ENCODE data around the gene SEC14L1.
"Not testable (repeated sequence)": the region's sequence is repeated elsewhere in the genome, so short reads cannot be mapped to it uniquely, and the experiment has no call there.

SEC14L1 gene

DNA sequence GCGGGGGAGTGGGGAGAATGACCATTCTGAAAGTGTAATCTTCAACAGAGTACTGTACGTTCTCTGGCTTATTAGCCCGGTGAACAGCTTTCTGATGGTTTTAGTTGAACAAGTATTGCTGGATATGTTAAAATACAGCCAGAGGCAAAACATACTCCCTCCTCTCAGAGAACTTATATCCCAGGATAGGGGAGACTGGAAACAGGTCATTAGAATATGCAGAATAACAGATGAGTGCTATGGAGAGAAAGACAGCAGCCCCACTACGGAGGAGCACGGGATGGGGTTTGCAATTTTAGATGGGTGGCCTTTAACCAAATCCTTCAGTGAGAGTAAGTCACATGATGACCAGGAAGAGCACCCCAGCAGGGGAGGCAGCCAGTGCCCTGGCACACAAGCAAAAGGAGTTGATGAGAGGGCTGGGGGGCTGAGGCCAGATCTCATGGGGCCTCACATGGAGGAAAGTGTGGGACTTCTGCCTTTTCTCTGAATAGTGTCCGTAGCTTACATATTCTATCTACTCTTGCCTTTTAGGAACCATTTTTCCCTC, 43.1 kb upstream of the SEC14L1 start:
- no peaks in the 10 kb centered on the region for H3K27me3 ChIP-seq (ENCODE audit: insufficient read depth, poor library complexity, severe bottlenecking)
- TF ChIP-seq, protein P1, sequence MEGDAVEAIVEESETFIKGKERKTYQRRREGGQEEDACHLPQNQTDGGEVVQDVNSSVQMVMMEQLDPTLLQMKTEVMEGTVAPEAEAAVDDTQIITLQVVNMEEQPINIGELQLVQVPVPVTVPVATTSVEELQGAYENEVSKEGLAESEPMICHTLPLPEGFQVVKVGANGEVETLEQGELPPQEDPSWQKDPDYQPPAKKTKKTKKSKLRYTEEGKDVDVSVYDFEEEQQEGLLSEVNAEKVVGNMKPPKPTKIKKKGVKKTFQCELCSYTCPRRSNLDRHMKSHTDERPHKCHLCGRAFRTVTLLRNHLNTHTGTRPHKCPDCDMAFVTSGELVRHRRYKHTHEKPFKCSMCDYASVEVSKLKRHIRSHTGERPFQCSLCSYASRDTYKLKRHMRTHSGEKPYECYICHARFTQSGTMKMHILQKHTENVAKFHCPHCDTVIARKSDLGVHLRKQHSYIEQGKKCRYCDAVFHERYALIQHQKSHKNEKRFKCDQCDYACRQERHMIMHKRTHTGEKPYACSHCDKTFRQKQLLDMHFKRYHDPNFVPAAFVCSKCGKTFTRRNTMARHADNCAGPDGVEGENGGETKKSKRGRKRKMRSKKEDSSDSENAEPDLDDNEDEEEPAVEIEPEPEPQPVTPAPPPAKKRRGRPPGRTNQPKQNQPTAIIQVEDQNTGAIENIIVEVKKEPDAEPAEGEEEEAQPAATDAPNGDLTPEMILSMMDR (IDR thresholded peaks at IDR 0.05; ENCODE audit: poor library complexity, severe bottlenecking) = no peak
- ATAC-seq (ENCODE audit: low read depth) (no peak), DNase-seq (ENCODE audit: low spot score) (no peak)
- no peak overlapping the region for H3K4me3 ChIP-seq (ENCODE audit: severe bottlenecking)
- H3K27ac ChIP-seq (ENCODE audit: poor library complexity, severe bottlenecking) = no peak overlapping the region
- no peaks in the 10 kb centered on the region for H3K9me3 ChIP-seq (ENCODE audit: severe bottlenecking)
- H3K4me1 ChIP-seq (ENCODE audit: insufficient read depth, poor library complexity, severe bottlenecking) = no peaks in the 10 kb centered on the region
- peaks cover 62% of the 10 kb centered on the region for H3K36me3 ChIP-seq (ENCODE audit: low read depth)

DNA sequence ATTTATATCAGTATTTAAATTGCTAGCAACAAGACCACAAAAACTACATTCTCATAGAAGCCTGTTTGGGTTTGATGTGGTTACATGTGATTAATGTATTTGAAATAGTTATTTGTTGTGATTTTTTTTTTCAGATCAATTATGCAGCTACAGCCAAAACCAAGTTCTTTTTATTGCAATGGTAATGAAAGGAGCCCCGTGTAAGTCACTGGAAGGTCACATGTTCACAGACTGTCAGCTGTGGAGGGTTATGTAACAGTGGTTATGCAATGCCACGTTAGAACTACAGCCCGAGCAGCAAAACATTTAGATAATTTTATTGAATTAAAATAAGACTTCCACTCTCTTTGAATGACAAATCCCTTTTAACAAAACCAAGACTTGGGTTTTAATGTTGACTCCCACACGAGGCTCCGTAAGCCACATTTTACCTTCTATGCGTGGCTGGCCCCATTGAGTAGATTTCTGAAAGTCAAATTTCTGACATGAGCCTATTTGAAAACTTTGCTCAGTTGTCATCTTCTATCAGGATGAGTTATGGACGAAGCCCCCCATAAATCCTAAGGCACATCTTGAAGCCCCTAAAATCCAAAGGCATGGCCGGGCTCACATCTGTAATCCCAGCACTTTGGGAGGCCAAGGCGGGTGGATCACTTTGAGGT, 41.8 kb upstream of the SEC14L1 start:
- Histone ChIP-seq H3K27ac (ENCODE audit: poor library complexity, severe bottlenecking) (no peak overlapping the region), H3K9me3 (ENCODE audit: severe bottlenecking) (no peaks in the 10 kb centered on the region), H3K27me3 (ENCODE audit: insufficient read depth, poor library complexity, severe bottlenecking) (no peaks in the 10 kb centered on the region), H3K4me3 (ENCODE audit: severe bottlenecking) (no peak overlapping the region), H3K36me3 (ENCODE audit: low read depth) (peaks cover 49% of the 10 kb centered on the region), H3K4me1 (ENCODE audit: insufficient read depth, poor library complexity, severe bottlenecking) (no peaks in the 10 kb centered on the region)
- ATAC-seq (ENCODE audit: low read depth) = no peak
- TF ChIP-seq, protein P1 (IDR thresholded peaks at IDR 0.05; ENCODE audit: poor library complexity, severe bottlenecking) = no peak
- DNase-seq (ENCODE audit: low spot score) = no peak

DNA sequence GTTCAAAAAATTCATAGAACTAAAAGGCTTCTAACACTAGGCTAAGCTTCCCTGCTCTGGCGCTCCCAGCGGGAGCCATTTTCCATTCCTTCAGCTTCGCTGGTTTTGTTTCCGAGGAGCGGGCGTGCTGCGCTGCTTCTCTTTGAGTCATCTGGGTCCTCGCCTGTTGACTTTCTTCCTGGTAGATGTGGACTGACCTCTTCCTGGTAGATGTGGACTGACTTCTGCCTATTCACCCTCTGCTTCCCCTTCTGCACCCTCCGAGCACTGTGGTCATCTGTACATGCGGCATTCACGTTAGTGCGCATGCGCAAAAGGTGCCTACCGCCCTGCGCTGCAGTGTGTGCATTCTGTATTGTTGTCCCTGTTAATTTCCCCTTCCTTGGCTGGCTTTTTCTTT, 40.8 kb upstream of the SEC14L1 start:
- Histone ChIP-seq H3K4me3 (ENCODE audit: severe bottlenecking) (no peak overlapping the region), H3K27me3 (ENCODE audit: insufficient read depth, poor library complexity, severe bottlenecking) (no peaks in the 10 kb centered on the region), H3K9me3 (ENCODE audit: severe bottlenecking) (no peaks in the 10 kb centered on the region), H3K4me1 (ENCODE audit: insufficient read depth, poor library complexity, severe bottlenecking) (no peaks in the 10 kb centered on the region), H3K36me3 (ENCODE audit: low read depth) (peaks cover 39% of the 10 kb centered on the region), H3K27ac (ENCODE audit: poor library complexity, severe bottlenecking) (no peak overlapping the region)
- no peak for DNase-seq (ENCODE audit: low spot score)
- TF ChIP-seq, protein P1 (IDR thresholded peaks at IDR 0.05; ENCODE audit: poor library complexity, severe bottlenecking) = no peak
- no peak for ATAC-seq (ENCODE audit: low read depth)

DNA sequence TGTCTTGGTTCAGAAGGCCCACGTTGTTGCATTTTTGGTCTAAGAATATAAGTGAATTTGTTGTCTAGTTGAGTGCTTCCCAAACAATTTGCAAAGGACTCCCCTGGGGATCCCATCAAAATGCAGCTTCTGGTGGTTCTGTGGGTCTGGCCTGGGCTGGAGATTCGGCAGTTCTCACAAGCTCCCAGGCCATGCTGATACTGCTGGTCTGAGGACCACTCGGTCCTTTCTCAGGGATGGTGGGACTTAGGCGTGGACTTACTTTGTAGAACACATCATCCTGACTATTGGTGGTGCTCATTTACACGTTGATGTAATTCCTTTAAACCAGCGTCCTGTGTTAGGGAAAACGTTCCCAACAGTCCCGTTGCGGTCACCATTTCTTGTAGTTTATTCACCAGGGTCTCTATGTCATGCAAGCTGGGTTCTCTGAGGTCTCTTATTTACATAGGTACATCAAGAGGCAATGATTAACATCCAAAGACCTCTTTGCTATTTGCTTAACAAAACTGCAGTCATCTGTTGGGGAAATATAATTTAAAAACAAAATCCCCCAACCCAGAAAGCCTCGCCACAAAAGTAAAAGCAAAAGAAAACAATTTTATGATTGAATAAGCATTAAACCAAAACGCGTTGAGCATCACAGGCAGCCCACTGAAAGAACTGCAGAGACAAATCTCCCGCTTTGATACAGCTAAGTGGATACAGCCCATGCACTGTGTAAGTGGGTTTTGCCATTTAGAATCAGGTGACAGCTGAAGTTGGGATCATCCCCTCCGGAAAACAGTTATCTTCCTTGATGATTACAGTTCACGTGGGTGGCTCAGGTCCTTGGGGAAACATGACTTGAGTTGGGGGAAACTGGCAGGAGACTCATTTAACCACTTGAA, 39.0 kb upstream of the SEC14L1 start:
- no peaks in the 10 kb centered on the region for H3K9me3 ChIP-seq (ENCODE audit: severe bottlenecking)
- TF ChIP-seq, protein P1 (IDR thresholded peaks at IDR 0.05; ENCODE audit: poor library complexity, severe bottlenecking) = no peak
- peaks cover 26% of the 10 kb centered on the region; the same call in 1 of the 2 replicates for H3K36me3 ChIP-seq (ENCODE audit: low read depth)
- no peaks in the 10 kb centered on the region for H3K4me1 ChIP-seq (ENCODE audit: insufficient read depth, poor library complexity, severe bottlenecking)
- no peak for ATAC-seq (ENCODE audit: low read depth)
- H3K27ac ChIP-seq (ENCODE audit: poor library complexity, severe bottlenecking) = no peak overlapping the region
- no peak overlapping the region for H3K4me3 ChIP-seq (ENCODE audit: severe bottlenecking)
- H3K27me3 ChIP-seq (ENCODE audit: insufficient read depth, poor library complexity, severe bottlenecking) = no peaks in the 10 kb centered on the region
- no peak for DNase-seq (ENCODE audit: low spot score)

DNA sequence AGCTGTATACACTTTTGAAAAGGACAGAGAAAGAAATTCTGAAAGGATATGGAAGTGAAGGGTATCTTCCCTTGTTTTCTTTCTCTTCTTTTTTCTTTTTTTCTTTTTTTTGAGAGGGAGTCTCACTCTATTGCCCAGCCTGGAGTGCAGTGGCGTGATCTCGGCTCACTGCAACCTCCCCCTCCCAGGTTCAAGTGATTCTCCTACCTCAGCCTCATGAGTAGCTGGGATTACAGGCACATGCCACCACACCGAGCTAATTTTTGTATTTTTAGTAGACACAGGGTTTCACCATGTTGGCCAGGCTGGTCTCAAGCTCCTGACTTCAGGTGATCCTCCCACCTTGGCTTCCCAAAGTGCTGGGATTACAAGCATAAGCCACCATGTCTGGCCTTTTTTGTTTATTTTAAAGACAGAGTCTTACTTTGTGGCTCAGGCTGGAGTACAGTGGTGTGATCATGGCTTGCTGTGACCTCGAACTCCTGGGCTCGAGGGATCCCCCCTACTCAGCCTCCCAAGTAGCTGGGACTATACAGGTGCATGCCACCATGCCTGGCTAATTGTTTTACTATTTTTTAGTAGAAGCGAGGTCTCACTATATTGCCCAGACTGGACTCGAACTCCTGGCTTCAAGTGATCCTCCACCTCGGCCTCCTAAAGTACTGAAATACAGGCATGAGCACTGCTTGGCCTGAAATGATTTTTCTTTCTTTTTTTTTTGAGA, 38.2 kb upstream of the SEC14L1 start:
- H3K4me3 ChIP-seq (ENCODE audit: severe bottlenecking); H3K27ac ChIP-seq (ENCODE audit: poor library complexity, severe bottlenecking); DNase-seq (ENCODE audit: low spot score); H3K4me1 ChIP-seq (ENCODE audit: insufficient read depth, poor library complexity, severe bottlenecking); H3K9me3 ChIP-seq (ENCODE audit: severe bottlenecking); H3K27me3 ChIP-seq (ENCODE audit: insufficient read depth, poor library complexity, severe bottlenecking); ATAC-seq (ENCODE audit: low read depth): not testable (repeated sequence)
- H3K36me3 ChIP-seq (ENCODE audit: low read depth) = peaks cover 22% of the 10 kb centered on the region; the same call in 1 of the 2 replicates
